ENCODE data around the gene SLC12A7.

DNA sequence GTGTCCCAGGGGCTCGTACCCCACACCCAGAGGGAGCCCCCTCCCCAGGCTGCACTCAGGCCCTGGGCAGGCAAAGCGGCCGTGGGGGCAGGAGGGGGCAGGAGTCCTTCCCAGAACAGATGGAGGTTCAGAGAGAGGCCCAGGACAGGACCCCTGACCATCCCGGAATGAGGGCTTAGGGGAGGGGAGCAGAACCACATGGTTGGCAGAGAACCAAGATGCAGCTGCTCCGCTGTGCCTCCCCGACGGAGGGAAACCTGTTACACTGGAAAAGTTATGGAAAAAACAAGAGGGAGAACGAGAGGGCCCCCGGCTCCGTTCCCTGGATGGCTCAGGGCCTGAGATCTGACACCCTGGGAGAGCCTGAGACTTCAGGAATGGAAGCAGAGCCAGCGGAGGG lies 22.7 kb downstream of the SLC12A7 start:
- TF ChIP-seq, protein P1, sequence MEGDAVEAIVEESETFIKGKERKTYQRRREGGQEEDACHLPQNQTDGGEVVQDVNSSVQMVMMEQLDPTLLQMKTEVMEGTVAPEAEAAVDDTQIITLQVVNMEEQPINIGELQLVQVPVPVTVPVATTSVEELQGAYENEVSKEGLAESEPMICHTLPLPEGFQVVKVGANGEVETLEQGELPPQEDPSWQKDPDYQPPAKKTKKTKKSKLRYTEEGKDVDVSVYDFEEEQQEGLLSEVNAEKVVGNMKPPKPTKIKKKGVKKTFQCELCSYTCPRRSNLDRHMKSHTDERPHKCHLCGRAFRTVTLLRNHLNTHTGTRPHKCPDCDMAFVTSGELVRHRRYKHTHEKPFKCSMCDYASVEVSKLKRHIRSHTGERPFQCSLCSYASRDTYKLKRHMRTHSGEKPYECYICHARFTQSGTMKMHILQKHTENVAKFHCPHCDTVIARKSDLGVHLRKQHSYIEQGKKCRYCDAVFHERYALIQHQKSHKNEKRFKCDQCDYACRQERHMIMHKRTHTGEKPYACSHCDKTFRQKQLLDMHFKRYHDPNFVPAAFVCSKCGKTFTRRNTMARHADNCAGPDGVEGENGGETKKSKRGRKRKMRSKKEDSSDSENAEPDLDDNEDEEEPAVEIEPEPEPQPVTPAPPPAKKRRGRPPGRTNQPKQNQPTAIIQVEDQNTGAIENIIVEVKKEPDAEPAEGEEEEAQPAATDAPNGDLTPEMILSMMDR (IDR thresholded peaks at IDR 0.05) = no peak
- TF ChIP-seq POLR2A (IDR thresholded peaks at IDR 0.05) = no peak
